HepG2 (cell line): Measurements from ENCODE around the gene ADGRV1. TPM values are rescaled to one million over a fixed set of nuclear protein-coding genes. Genes with fewer than 3 reads are reported as not detected.

Experiments used
- ATAC-seq: fragments of 200-7000 bp; cut with Tn5 transposase; 3 replicates; pipeline ENCODE4 v1.9.1; 2020; ENCODE audit warnings: mild to moderate bottlenecking, moderate library complexity
- BruUV-seq: library from RNA; stranded (reverse); fragments of 400-500 nt; replicated peaks from 2 replicates; lab custom pipeline; 2021; lab: Mats Ljungman, UMichigan
- CTCF ChIA-PET: fragments of 300-600 bp; formaldehyde crosslinking; extraction: SDS; loops from one replicate; lab custom pipeline; 2021; ENCODE audit warnings: low total read pairs, inconsistent platforms, low intra/inter-chr PET ratio; lab: Yijun Ruan, JAX
- POLR2A ChIA-PET: fragments of 350-600 bp; sonication (Branson Sonifier 250); formaldehyde crosslinking; loops from one replicate; lab custom pipeline; 2020; ENCODE audit warnings: antibody characterized with exemption, inconsistent platforms; lab: Yijun Ruan, JAX
- DNase-seq: peaks from one replicate; pipeline ENCODE4 v3.0.0-alpha.2; 2015; ENCODE audit warnings: low spot score
- FAIRE-seq: peaks from 3 replicates; lab custom pipeline; 2011; peaks lifted over from hg19 to GRCh38; lab: Jason Lieb, UNC
- H2AFZ ChIP-seq: one replicate; pipeline ENCODE4 v1.6.1; 2011; ENCODE audit warnings: low read length, inconsistent platforms
- H3K27ac ChIP-seq: fragments of 300-600 bp; 3 replicates; pipeline ENCODE4 v1.8.0; 2011; ENCODE audit warnings: mixed run types, mild to moderate bottlenecking, mixed read lengths, low read length, inconsistent platforms; ENCODE audit not compliant: insufficient read depth; ENCODE audit errors: extremely low read length
- H3K27me3 ChIP-seq, 2 experiments: fragments of 200-600 bp in 1 of 2; 2 replicates in 1 of 2; 3 replicates in 1 of 2; pipeline versions ENCODE4 v1.6.0 to v1.8.0; 2011; ENCODE audit warnings: low read length in 2 of 2, mild to moderate bottlenecking in 2 of 2, moderate library complexity in 2 of 2, inconsistent platforms in 1 of 2; ENCODE audit not compliant: insufficient read depth in 2 of 2, control insufficient read depth in 1 of 2
- H3K36me3 ChIP-seq, 2 experiments: fragments of 200-600 bp in 1 of 2; replicated peaks in 1 of 2; 2 replicates in 1 of 2; 3 replicates in 1 of 2; pipeline versions ENCODE4 v1.5.1 to v1.8.0; 2011; ENCODE audit warnings: low read length in 2 of 2, inconsistent platforms in 1 of 2; ENCODE audit not compliant: insufficient read depth in 2 of 2, control insufficient read depth in 1 of 2
- H3K4me1 ChIP-seq: 2 replicates; pipeline ENCODE4 v1.5.1; 2012; ENCODE audit warnings: low read length, inconsistent platforms; ENCODE audit not compliant: insufficient read depth
- H3K4me2 ChIP-seq: 2 replicates; pipeline ENCODE4 v1.6.0; 2011; ENCODE audit warnings: low read depth, low read length, inconsistent platforms
- H3K4me3 ChIP-seq, 3 experiments: fragments of 200-600 bp in 1 of 3; sonication (generic), shearing (Covaris generic) in 1 of 3; replicated peaks in 1 of 3; 2 replicates each; pipeline ENCODE4 v1.5.1; 2011 to 2016; ENCODE audit warnings: low read length in 3 of 3, inconsistent platforms in 2 of 3, low read depth in 2 of 3, mild to moderate bottlenecking in 2 of 3, control low read depth in 1 of 3, mixed read lengths in 1 of 3; ENCODE audit not compliant: insufficient read depth in 1 of 3
- H3K79me2 ChIP-seq: one replicate; pipeline ENCODE4 v1.6.1; 2011; ENCODE audit warnings: low read length, inconsistent platforms; ENCODE audit not compliant: insufficient read depth
- H3K9ac ChIP-seq: 2 replicates; pipeline ENCODE4 v1.6.0; 2011; ENCODE audit warnings: mild to moderate bottlenecking, low read depth, low read length, inconsistent platforms; ENCODE audit not compliant: insufficient read depth
- H3K9me3 ChIP-seq: 2 replicates; pipeline ENCODE4 v1.5.1; 2012; ENCODE audit warnings: mild to moderate bottlenecking, low read length
- H4K20me1 ChIP-seq: 2 replicates; pipeline ENCODE4 v1.6.0; 2011; ENCODE audit warnings: inconsistent platforms, mild to moderate bottlenecking, low read length, moderate library complexity; ENCODE audit not compliant: insufficient read depth
- CHD4 ChIP-seq: fragments of 200-600 bp; sonication (generic); IDR thresholded peaks from 2 replicates; pipeline ENCODE4 v1.7.0; 2017; ENCODE audit warnings: mild to moderate bottlenecking, low read length, borderline replicate concordance
- in situ Hi-C: cut with HindIII; loops from 2 replicates; pipeline ENCODE4 v1.10.0; 2017; ENCODE audit warnings: low pct_unique_long_range_greater_than_20kb; ENCODE audit not compliant: extremely low pct_ligation_motif_present
- intact Hi-C: fragments of 100-400 bp; cut with micrococcal nuclease; formaldehyde crosslinking; loops from one replicate; pipeline ENCODE4 v1.10.0; 2022; ENCODE audit not compliant: unreplicated experiment
- polyA plus RNA-seq, 8 experiments: library from polyadenylated mRNA; depleted of rRNA in 3 of 8; stranded (reverse) in 7 of 8; unstranded in 1 of 8; fragments of >200 nt; fragmentation: Illumina TruSeq in 4 of 8; extraction: Trizol in 4 of 8; gene quantifications; 2 replicates each; pipeline versions ENCODE4 v1.2.1 to v1.2.3, GENCODE V29; 2011 to 2016; ENCODE audit warnings: low read depth in 4 of 8, missing spikeins in 1 of 8, mixed read lengths in 1 of 8; ENCODE audit not compliant: insufficient read depth in 1 of 8
- total RNA-seq, 5 experiments: library from RNA; depleted of rRNA; stranded (reverse); fragments of >200 nt; fragmentation: Illumina TruSeq; extraction: Trizol; gene quantifications; 2 replicates each; pipeline ENCODE4 v1.2.3, GENCODE V29; 2016; ENCODE audit warnings: low read depth in 1 of 5
- TF ChIP-seq, protein P1 (sequence below): sonication (generic); formaldehyde crosslinking; IDR thresholded peaks from 2 replicates; pipeline ENCODE4 v1.4.0; 2020; ENCODE audit warnings: mild to moderate bottlenecking, missing genetic modification reagents
- TF ChIP-seq, protein P2 (sequence below), 2 experiments: sonication (generic) in 1 of 2; formaldehyde crosslinking in 1 of 2; IDR thresholded peaks; 2 replicates each; pipeline versions ENCODE4 v1.4.0 to v1.6.1; 2016 to 2020; ENCODE audit warnings: borderline replicate concordance in 1 of 2, low read depth in 1 of 2, mild to moderate bottlenecking in 1 of 2, missing genetic modification reagents in 1 of 2
- TF ChIP-seq, protein P3 (sequence below): sonication (generic); formaldehyde crosslinking; IDR thresholded peaks from 2 replicates; pipeline ENCODE4 v1.9.0; 2022; ENCODE audit warnings: missing genetic modification reagents, mild to moderate bottlenecking, borderline replicate concordance
- TF ChIP-seq, protein P4 (sequence below): sonication (generic); formaldehyde crosslinking; IDR thresholded peaks from 2 replicates; pipeline ENCODE4 v1.8.0; 2023; ENCODE audit warnings: mild to moderate bottlenecking, missing genetic modification reagents
- TF ChIP-seq, protein P5 (sequence below): IDR thresholded peaks from 2 replicates; pipeline ENCODE4 v1.6.1; 2012; ENCODE audit warnings: low read depth, low read length, improper control_type of control experiment

Gene ADGRV1
- total and polyA plus RNA-seq, 2 of the 13 experiments (the other 11 are each of a cell fraction or from before 2014, with no cell fraction given) = 1.7 to 3.9 TPM

DNA sequence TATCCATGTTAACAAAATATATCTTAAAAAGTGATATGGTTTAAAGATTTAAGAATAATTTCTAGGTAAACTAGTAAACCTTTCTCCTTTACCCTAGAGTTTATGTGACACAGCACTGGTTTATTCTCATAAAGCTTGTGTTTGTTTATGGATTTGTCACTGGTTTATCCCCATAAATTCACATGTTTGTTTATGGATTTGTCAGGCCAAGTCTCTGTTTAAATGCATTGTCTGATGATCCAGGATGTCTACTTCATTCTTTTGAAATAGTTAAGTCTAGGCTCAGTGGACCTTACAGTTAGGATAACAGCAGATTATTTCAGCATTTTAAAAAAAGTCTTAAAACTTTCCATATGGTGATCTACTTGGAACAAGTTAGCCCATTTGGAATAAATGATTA is 490.5 kb downstream of the ADGRV1 start:
- no peak overlapping the region for H3K27ac ChIP-seq
- no peaks in the 10 kb centered on the region for H3K79me2 ChIP-seq
- ATAC-seq = no peak
- in situ Hi-C loops (no loop called here), intact Hi-C loops (no loop called here)
- H4K20me1 ChIP-seq = no peaks in the 10 kb centered on the region
- FAIRE-seq = no peak
- POLR2A ChIA-PET = no interaction called here
- H3K4me1 ChIP-seq = no peaks in the 10 kb centered on the region
- no peaks in the 10 kb centered on the region for H3K9me3 ChIP-seq
- no peaks in the 10 kb centered on the region for H3K27me3 ChIP-seq
- H3K4me2 ChIP-seq = no peak overlapping the region
- no peak overlapping the region for H3K9ac ChIP-seq
- BruUV-seq = no TSS peak
- CTCF ChIA-PET = no interaction called here
- no peak overlapping the region for H2AFZ ChIP-seq
- no peak overlapping the region for H3K4me3 ChIP-seq
- H3K36me3 ChIP-seq = no peaks in the 10 kb centered on the region
- no peak for DNase-seq
- TF ChIP-seq, protein P1, sequence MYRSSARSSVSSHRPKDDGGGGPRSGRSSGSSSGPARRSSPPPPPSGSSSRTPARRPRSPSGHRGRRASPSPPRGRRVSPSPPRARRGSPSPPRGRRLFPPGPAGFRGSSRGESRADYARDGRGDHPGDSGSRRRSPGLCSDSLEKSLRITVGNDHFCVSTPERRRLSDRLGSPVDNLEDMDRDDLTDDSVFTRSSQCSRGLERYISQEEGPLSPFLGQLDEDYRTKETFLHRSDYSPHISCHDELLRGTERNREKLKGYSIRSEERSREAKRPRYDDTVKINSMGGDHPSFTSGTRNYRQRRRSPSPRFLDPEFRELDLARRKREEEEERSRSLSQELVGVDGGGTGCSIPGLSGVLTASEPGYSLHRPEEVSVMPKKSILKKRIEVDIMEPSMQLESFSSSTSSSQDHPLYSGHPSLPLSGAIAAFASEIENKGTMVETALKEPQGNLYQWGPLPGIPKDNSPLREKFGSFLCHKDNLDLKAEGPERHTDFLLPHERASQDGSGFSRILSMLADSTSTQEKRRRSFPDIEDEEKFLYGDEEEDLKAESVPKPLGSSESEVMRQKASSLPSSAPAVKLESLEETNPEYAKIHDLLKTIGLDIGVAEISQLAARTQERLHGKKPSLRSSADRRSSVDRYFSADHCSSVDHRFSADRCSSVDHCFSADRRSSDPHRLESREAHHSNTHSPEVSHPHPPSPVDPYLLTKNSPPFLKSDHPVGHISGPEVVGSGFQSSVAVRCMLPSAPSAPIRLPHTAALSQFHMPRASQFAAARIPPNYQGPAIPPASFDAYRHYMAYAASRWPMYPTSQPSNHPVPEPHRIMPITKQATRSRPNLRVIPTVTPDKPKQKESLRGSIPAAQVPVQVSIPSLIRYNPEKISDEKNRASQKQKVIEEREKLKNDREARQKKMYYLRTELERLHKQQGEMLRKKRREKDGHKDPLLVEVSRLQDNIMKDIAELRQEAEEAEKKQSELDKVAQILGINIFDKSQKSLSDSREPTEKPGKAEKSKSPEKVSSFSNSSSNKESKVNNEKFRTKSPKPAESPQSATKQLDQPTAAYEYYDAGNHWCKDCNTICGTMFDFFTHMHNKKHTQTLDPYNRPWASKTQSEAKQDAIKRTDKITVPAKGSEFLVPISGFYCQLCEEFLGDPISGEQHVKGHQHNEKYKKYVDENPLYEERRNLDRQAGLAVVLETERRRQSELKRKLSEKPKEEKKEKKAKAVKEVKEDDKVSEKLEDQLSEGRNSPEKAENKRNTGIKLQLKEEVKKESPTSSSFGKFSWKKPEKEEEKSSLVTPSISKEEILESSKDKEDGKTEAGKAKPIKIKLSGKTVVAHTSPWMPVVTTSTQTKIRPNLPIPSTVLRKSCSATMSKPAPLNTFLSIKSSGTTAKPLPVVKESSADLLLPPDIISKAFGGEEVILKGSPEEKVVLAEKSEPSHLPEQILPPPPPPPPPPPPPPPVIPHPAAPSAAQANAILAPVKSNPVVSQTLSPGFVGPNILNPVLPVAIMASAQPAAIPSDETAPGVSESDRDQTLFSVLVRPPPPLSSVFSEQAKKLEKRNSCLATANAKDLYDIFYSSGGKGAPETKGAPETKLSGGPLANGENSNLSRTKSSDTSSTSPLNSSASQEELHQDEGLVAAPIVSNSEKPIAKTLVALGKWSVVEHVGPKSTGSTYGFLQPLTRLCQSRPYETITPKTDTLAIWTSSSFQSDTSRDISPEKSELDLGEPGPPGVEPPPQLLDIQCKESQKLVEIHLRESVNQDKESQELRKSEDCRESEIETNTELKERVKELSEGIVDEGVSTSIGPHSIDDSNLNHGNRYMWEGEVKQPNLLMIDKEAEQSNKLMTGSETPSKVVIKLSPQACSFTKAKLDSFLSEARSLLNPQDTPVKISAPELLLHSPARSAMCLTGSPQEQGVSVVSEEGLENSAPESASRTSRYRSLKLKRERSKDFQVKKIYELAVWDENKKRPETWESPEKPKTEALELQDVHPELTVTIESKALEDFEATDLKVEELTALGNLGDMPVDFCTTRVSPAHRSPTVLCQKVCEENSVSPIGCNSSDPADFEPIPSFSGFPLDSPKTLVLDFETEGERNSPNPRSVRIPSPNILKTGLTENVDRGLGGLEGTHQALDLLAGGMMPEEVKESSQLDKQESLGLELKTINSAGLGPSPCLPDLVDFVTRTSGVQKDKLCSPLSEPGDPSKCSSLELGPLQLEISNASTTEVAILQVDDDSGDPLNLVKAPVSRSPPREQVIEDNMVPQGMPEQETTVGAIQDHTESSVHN (CRISPR knock-in tag) = no peak
- TF ChIP-seq, protein P2, sequence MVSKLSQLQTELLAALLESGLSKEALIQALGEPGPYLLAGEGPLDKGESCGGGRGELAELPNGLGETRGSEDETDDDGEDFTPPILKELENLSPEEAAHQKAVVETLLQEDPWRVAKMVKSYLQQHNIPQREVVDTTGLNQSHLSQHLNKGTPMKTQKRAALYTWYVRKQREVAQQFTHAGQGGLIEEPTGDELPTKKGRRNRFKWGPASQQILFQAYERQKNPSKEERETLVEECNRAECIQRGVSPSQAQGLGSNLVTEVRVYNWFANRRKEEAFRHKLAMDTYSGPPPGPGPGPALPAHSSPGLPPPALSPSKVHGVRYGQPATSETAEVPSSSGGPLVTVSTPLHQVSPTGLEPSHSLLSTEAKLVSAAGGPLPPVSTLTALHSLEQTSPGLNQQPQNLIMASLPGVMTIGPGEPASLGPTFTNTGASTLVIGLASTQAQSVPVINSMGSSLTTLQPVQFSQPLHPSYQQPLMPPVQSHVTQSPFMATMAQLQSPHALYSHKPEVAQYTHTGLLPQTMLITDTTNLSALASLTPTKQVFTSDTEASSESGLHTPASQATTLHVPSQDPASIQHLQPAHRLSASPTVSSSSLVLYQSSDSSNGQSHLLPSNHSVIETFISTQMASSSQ (IDR thresholded peaks at IDR 0.05; ENCODE audit: low read depth) = no peak
- TF ChIP-seq, protein P2 (CRISPR knock-in tag; IDR thresholded peaks at IDR 0.05; ENCODE audit: borderline replicate concordance) = no peak
- TF ChIP-seq, protein P3, sequence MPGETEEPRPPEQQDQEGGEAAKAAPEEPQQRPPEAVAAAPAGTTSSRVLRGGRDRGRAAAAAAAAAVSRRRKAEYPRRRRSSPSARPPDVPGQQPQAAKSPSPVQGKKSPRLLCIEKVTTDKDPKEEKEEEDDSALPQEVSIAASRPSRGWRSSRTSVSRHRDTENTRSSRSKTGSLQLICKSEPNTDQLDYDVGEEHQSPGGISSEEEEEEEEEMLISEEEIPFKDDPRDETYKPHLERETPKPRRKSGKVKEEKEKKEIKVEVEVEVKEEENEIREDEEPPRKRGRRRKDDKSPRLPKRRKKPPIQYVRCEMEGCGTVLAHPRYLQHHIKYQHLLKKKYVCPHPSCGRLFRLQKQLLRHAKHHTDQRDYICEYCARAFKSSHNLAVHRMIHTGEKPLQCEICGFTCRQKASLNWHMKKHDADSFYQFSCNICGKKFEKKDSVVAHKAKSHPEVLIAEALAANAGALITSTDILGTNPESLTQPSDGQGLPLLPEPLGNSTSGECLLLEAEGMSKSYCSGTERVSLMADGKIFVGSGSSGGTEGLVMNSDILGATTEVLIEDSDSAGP (CRISPR knock-in tag) = no peak
- TF ChIP-seq, protein P4, sequence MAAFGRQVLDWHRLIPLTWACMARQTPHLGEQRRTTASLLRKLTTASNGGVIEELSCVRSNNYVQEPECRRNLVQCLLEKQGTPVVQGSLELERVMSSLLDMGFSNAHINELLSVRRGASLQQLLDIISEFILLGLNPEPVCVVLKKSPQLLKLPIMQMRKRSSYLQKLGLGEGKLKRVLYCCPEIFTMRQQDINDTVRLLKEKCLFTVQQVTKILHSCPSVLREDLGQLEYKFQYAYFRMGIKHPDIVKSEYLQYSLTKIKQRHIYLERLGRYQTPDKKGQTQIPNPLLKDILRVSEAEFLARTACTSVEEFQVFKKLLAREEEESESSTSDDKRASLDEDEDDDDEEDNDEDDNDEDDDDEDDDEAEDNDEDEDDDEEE (CRISPR knock-in tag) = no peak
- TF ChIP-seq CHD4 = no peak
- TF ChIP-seq, protein P5, sequence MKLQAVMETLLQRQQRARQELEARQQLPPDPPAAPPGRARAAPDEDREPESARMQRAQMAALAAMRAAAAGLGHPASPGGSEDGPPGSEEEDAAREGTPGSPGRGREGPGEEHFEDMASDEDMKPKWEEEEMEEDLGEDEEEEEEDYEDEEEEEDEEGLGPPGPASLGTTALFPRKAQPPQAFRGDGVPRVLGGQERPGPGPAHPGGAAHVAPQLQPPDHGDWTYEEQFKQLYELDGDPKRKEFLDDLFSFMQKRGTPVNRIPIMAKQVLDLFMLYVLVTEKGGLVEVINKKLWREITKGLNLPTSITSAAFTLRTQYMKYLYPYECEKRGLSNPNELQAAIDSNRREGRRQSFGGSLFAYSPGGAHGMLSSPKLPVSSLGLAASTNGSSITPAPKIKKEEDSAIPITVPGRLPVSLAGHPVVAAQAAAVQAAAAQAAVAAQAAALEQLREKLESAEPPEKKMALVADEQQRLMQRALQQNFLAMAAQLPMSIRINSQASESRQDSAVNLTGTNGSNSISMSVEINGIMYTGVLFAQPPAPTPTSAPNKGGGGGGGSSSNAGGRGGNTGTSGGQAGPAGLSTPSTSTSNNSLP = no peak
